GM23338 (cell line): ENCODE results near the gene MSGN1. TPM values are rescaled to one million over a fixed set of nuclear protein-coding genes. Genes with fewer than 3 reads are reported as not detected.
A peak's percentile ranks its signal among the peaks of the same experiment; 100 is the strongest.

Experiments
- ATAC-seq: fragments of 200-7000 bp; cut with Tn5 transposase; 3 replicates; pipeline ENCODE4 v1.9.1; 2020
- DNase-seq: peaks from one replicate; pipeline ENCODE4 v3.0.0-alpha.2; 2015; ENCODE audit warnings: low spot score
- H2AFZ ChIP-seq: fragments of 200-600 bp; sonication (generic); 2 replicates; pipeline ENCODE4 v1.8.0; 2016; ENCODE audit warnings: antibody characterized with exemption, mild to moderate bottlenecking, moderate library complexity
- H3F3A ChIP-seq: fragments of 200-600 bp; sonication (generic); replicated peaks from 2 replicates; pipeline ENCODE4 v1.8.0; 2017; ENCODE audit warnings: antibody characterized with exemption, mixed run types, low read depth
- H3K27ac ChIP-seq: fragments of 200-600 bp; sonication (generic); 2 replicates; pipeline ENCODE4 v1.6.1; 2016; ENCODE audit warnings: low read depth
- H3K27me3 ChIP-seq: fragments of 200-600 bp; sonication (generic); 2 replicates; pipeline ENCODE4 v1.8.0; 2016; ENCODE audit warnings: mild to moderate bottlenecking, mixed run types, moderate library complexity; ENCODE audit not compliant: insufficient read depth
- H3K36me3 ChIP-seq: fragments of 200-600 bp; sonication (generic); 2 replicates; pipeline ENCODE4 v1.8.0; 2016; ENCODE audit warnings: mild to moderate bottlenecking; ENCODE audit not compliant: insufficient read depth
- H3K4me1 ChIP-seq: fragments of 200-600 bp; sonication (generic); 2 replicates; pipeline ENCODE4 v1.8.0; 2016; ENCODE audit warnings: mild to moderate bottlenecking, moderate library complexity; ENCODE audit not compliant: insufficient read depth
- H3K4me2 ChIP-seq: fragments of 200-600 bp; sonication (generic); 2 replicates; pipeline ENCODE4 v1.7.1; 2017; ENCODE audit warnings: mixed run types
- H3K4me3 ChIP-seq: fragments of 200-600 bp; sonication (generic); 2 replicates; pipeline ENCODE4 v1.6.1; 2016; ENCODE audit warnings: mixed run types
- H3K79me2 ChIP-seq: fragments of 200-600 bp; sonication (generic); replicated peaks from 2 replicates; pipeline ENCODE4 v1.8.0; 2017; ENCODE audit warnings: mild to moderate bottlenecking; ENCODE audit not compliant: insufficient read depth
- H3K9me2 ChIP-seq: fragments of 200-600 bp; sonication (generic); 2 replicates; pipeline ENCODE4 v1.8.0; 2017; ENCODE audit not compliant: insufficient read depth
- H4K20me1 ChIP-seq: fragments of 200-600 bp; sonication (generic); replicated peaks from 2 replicates; pipeline ENCODE4 v1.8.0; 2017; ENCODE audit warnings: mild to moderate bottlenecking; ENCODE audit not compliant: insufficient read depth
- H3K27ac Mint-ChIP-seq: 2 replicates; pipeline ENCODE4 v1.8.0; 2020; ENCODE audit warnings: inconsistent platforms, mild to moderate bottlenecking, moderate library complexity, mixed read lengths
- H3K27me3 Mint-ChIP-seq: 3 replicates; pipeline ENCODE4 v1.8.0; 2022; ENCODE audit warnings: low read depth, mild to moderate bottlenecking, moderate library complexity, mixed read lengths, inconsistent platforms; ENCODE audit not compliant: insufficient read depth, poor library complexity
- H3K36me3 Mint-ChIP-seq: 3 replicates; pipeline ENCODE4 v1.8.0; 2021; ENCODE audit warnings: low read depth, mild to moderate bottlenecking, inconsistent platforms, moderate library complexity, mixed read lengths
- H3K4me1 Mint-ChIP-seq: 3 replicates; pipeline ENCODE4 v1.8.0; 2020; ENCODE audit warnings: mild to moderate bottlenecking, inconsistent platforms, mixed read lengths
- H3K4me3 Mint-ChIP-seq: 3 replicates; pipeline ENCODE4 v1.8.0; 2021; ENCODE audit warnings: moderate library complexity, mild to moderate bottlenecking, inconsistent platforms, mixed read lengths
- H3K9me3 Mint-ChIP-seq: 3 replicates; pipeline ENCODE4 v1.8.0; 2020; ENCODE audit warnings: moderate library complexity, mild to moderate bottlenecking, inconsistent platforms, mixed read lengths
- CREB1 ChIP-seq: fragments of 250-450 bp; sonication (Bioruptor Pico); IDR thresholded peaks from 2 replicates; pipeline ENCODE4 v1.5.0; 2020; ENCODE audit warnings: low read depth, mild to moderate bottlenecking, moderate library complexity
- CTCF ChIP-seq, 2 experiments: fragments of 200-600 bp in 1 of 2; sonication (generic) in 1 of 2; conservative IDR thresholded peaks; 2 replicates each; pipeline versions ENCODE4 v1.5.1 to v1.6.1; 2016 to 2017; ENCODE audit warnings: antibody characterized with exemption in 2 of 2, low read depth in 2 of 2, mild to moderate bottlenecking in 2 of 2, moderate library complexity in 1 of 2
- ETS1 ChIP-seq: IDR thresholded peaks from 2 replicates; pipeline ENCODE4 v1.6.1; 2016; ENCODE audit warnings: antibody characterized with exemption
- EZH2 ChIP-seq: fragments of 200-600 bp; sonication (generic); IDR thresholded peaks from one replicate; pipeline ENCODE4 v1.8.0; 2017; ENCODE audit warnings: antibody characterized with exemption, mild to moderate bottlenecking, low read depth; ENCODE audit not compliant: unreplicated experiment
- EZH2phosphoT487 ChIP-seq: fragments of 200-600 bp; sonication (generic); IDR thresholded peaks from one replicate; pipeline ENCODE4 v1.8.1; 2018; ENCODE audit warnings: antibody characterized with exemption; ENCODE audit not compliant: unreplicated experiment
- JUNB ChIP-seq: IDR thresholded peaks from one replicate; pipeline ENCODE4 v1.6.1; 2016; ENCODE audit warnings: antibody characterized with exemption; ENCODE audit not compliant: unreplicated experiment
- NANOG ChIP-seq: IDR thresholded peaks from 2 replicates; pipeline ENCODE4 v1.6.1; 2016; ENCODE audit warnings: antibody characterized with exemption, borderline replicate concordance
- POLR2AphosphoS5 ChIP-seq: IDR thresholded peaks from 2 replicates; pipeline ENCODE4 v1.6.1; 2016; ENCODE audit warnings: antibody characterized with exemption, low read depth
- REST ChIP-seq: IDR thresholded peaks from one replicate; pipeline ENCODE4 v1.6.1; 2018; ENCODE audit warnings: antibody characterized with exemption; ENCODE audit not compliant: unreplicated experiment
- STAT1 ChIP-seq: IDR thresholded peaks from one replicate; pipeline ENCODE4 v1.6.1; 2016; ENCODE audit warnings: antibody characterized with exemption; ENCODE audit not compliant: unreplicated experiment
- ZNF114 ChIP-seq: fragments of 250-450 bp; sonication (Bioruptor Pico); IDR thresholded peaks from 2 replicates; pipeline ENCODE4 v1.5.0; 2020; ENCODE audit warnings: mild to moderate bottlenecking, moderate library complexity
- ZNF331 ChIP-seq: fragments of 250-450 bp; sonication (Bioruptor Pico); IDR thresholded peaks from 2 replicates; pipeline ENCODE4 v1.5.0; 2020; ENCODE audit warnings: low read depth, mild to moderate bottlenecking, moderate library complexity
- polyA plus RNA-seq: library from polyadenylated mRNA; unstranded; fragments of >200 nt; fragmentation: Nextera tagmentation; extraction: Ambion mirVana; gene quantifications from 2 replicates; pipeline ENCODE4 v1.2.1, GENCODE V29; 2016
- total RNA-seq: library from RNA; depleted of rRNA; stranded (reverse); fragments of >200 nt; shearing (Covaris generic); gene quantifications from 2 replicates; pipeline ENCODE4 v1.2.3, GENCODE V29; 2014
- TF ChIP-seq, protein P1 (sequence below): fragments of 250-450 bp; sonication (Bioruptor Pico); IDR thresholded peaks from 2 replicates; pipeline ENCODE4 v1.5.0; 2020; ENCODE audit warnings: mild to moderate bottlenecking, moderate library complexity

MSGN1 gene
- total and polyA plus RNA-seq, 2 experiments from 2014 or later: not detected

GRCh38 chr2:17815468-17816184 lies 634 bp upstream of the MSGN1 start:
- H3K79me2 ChIP-seq: no peaks in the 10 kb centered on the region
- TF ChIP-seq ETS1: no peak
- TF ChIP-seq POLR2AphosphoS5: no peak
- no peak for TF ChIP-seq ZNF114
- TF ChIP-seq JUNB: no peak
- TF ChIP-seq STAT1: no peak
- TF ChIP-seq, protein P1, sequence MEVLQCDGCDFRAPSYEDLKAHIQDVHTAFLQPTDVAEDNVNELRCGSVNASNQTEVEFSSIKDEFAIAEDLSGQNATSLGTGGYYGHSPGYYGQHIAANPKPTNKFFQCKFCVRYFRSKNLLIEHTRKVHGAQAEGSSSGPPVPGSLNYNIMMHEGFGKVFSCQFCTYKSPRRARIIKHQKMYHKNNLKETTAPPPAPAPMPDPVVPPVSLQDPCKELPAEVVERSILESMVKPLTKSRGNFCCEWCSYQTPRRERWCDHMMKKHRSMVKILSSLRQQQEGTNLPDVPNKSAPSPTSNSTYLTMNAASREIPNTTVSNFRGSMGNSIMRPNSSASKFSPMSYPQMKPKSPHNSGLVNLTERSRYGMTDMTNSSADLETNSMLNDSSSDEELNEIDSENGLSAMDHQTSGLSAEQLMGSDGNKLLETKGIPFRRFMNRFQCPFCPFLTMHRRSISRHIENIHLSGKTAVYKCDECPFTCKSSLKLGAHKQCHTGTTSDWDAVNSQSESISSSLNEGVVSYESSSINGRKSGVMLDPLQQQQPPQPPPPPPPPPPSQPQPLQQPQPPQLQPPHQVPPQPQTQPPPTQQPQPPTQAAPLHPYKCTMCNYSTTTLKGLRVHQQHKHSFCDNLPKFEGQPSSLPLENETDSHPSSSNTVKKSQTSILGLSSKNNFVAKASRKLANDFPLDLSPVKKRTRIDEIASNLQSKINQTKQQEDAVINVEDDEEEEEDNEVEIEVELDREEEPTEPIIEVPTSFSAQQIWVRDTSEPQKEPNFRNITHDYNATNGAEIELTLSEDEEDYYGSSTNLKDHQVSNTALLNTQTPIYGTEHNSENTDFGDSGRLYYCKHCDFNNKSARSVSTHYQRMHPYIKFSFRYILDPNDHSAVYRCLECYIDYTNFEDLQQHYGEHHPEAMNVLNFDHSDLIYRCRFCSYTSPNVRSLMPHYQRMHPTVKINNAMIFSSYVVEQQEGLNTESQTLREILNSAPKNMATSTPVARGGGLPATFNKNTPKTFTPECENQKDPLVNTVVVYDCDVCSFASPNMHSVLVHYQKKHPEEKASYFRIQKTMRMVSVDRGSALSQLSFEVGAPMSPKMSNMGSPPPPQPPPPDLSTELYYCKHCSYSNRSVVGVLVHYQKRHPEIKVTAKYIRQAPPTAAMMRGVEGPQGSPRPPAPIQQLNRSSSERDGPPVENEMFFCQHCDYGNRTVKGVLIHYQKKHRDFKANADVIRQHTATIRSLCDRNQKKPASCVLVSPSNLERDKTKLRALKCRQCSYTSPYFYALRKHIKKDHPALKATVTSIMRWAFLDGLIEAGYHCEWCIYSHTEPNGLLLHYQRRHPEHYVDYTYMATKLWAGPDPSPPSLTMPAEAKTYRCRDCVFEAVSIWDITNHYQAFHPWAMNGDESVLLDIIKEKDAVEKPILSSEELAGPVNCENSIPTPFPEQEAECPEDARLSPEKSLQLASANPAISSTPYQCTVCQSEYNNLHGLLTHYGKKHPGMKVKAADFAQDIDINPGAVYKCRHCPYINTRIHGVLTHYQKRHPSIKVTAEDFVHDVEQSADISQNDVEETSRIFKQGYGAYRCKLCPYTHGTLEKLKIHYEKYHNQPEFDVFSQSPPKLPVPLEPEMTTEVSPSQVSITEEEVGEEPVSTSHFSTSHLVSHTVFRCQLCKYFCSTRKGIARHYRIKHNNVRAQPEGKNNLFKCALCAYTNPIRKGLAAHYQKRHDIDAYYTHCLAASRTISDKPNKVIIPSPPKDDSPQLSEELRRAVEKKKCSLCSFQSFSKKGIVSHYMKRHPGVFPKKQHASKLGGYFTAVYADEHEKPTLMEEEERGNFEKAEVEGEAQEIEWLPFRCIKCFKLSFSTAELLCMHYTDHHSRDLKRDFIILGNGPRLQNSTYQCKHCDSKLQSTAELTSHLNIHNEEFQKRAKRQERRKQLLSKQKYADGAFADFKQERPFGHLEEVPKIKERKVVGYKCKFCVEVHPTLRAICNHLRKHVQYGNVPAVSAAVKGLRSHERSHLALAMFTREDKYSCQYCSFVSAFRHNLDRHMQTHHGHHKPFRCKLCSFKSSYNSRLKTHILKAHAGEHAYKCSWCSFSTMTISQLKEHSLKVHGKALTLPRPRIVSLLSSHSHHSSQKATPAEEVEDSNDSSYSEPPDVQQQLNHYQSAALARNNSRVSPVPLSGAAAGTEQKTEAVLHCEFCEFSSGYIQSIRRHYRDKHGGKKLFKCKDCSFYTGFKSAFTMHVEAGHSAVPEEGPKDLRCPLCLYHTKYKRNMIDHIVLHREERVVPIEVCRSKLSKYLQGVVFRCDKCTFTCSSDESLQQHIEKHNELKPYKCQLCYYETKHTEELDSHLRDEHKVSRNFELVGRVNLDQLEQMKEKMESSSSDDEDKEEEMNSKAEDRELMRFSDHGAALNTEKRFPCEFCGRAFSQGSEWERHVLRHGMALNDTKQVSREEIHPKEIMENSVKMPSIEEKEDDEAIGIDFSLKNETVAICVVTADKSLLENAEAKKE (CRISPR knock-in tag): no peak
- TF ChIP-seq ZNF331 (CRISPR knock-in tag): no peak
- no peak for TF ChIP-seq REST
- TF ChIP-seq NANOG: no peak
- TF ChIP-seq EZH2phosphoT487: no peak
- no peak for TF ChIP-seq EZH2
- no peak for TF ChIP-seq CTCF (conservative IDR thresholded peaks at IDR 0.05; ENCODE audit: low read depth in 2 of 2)
- TF ChIP-seq CREB1: no peak
- H3K27ac ChIP-seq: no peak overlapping the region
- Mint-ChIP-seq H3K4me3 (no peak overlapping the region), H3K9me3 (no peaks in the 10 kb centered on the region), H3K36me3 (no peaks in the 10 kb centered on the region), H3K27ac (peak overlapping the region; percentile 30; the same call in 1 of the 2 replicates), H3K4me1 (peaks cover 8% of the 10 kb centered on the region; the same call in 2 of the 3 replicates), H3K27me3 (peaks cover 4% of the 10 kb centered on the region)
- peak overlapping the region; percentile 70 for H2AFZ ChIP-seq
- H3K9me2 ChIP-seq: no peaks in the 10 kb centered on the region
- no peak overlapping the region for H3K4me2 ChIP-seq
- peaks cover 6% of the 10 kb centered on the region; the same call in 1 of the 2 replicates for H3K4me1 ChIP-seq
- ATAC-seq (peak; percentile 48), DNase-seq (no peak)
- H3F3A ChIP-seq: no peaks in the 10 kb centered on the region
- no peaks in the 10 kb centered on the region for H3K36me3 ChIP-seq
- no peaks in the 10 kb centered on the region for H3K27me3 ChIP-seq
- no peak overlapping the region for H3K4me3 ChIP-seq
- no peaks in the 10 kb centered on the region for H4K20me1 ChIP-seq
